H1 (cell line): Measurements from ENCODE around the gene ZNF414. TPM values are rescaled to one million over a fixed set of nuclear protein-coding genes. Genes with fewer than 3 reads are reported as not detected.

Experiments
- CTCF ChIA-PET: fragments of 300-600 bp; sonication (Branson Sonifier 250); formaldehyde crosslinking; loops from one replicate; lab custom pipeline; 2021; ENCODE audit not compliant: partially characterized antibody; lab: Charles Lee
- POLR2A ChIA-PET: fragments of 300-600 bp; sonication (Branson Sonifier 250); formaldehyde crosslinking; loops from one replicate; lab custom pipeline; 2021; ENCODE audit warnings: inconsistent platforms; ENCODE audit not compliant: partially characterized antibody; lab: Charles Lee
- DNase-seq, 2 experiments: peaks; one replicate each; pipeline versions ENCODE4 v3.0.0 to v3.0.0-alpha.2; 2010 to 2022; ENCODE audit warnings: low spot score in 2 of 2, low read depth in 1 of 2, mixed read lengths in 1 of 2
- FAIRE-seq: peaks from 2 replicates; lab custom pipeline; 2011; peaks lifted over from hg19 to GRCh38; lab: Jason Lieb, UNC
- H2AFZ ChIP-seq: 2 replicates; pipeline ENCODE4 v1.8.1; 2012; ENCODE audit warnings: low read length, inconsistent platforms
- H2AK5ac ChIP-seq: 2 replicates; pipeline ENCODE4 v1.6.1; 2013; ENCODE audit warnings: low read depth, low read length
- H2BK120ac ChIP-seq: replicated peaks from 2 replicates; pipeline ENCODE3; 2013; ENCODE audit warnings: low read depth, low read length, inconsistent platforms
- H2BK12ac ChIP-seq: 2 replicates; pipeline ENCODE4 v1.6.1; 2013; ENCODE audit warnings: low read depth, low read length
- H2BK15ac ChIP-seq: 2 replicates; pipeline ENCODE4 v1.6.1; 2013; ENCODE audit warnings: low read length
- H2BK20ac ChIP-seq: 2 replicates; pipeline ENCODE4 v1.6.1; 2013; ENCODE audit warnings: low read length
- H2BK5ac ChIP-seq: 2 replicates; pipeline ENCODE4 v1.6.1; 2013; ENCODE audit warnings: low read depth, low read length
- H3K14ac ChIP-seq: 2 replicates; pipeline ENCODE4 v1.6.1; 2013; ENCODE audit warnings: inconsistent platforms; ENCODE audit not compliant: insufficient read length
- H3K18ac ChIP-seq: 2 replicates; pipeline ENCODE4 v1.6.1; 2013; ENCODE audit warnings: low read length; ENCODE audit errors: extremely low read depth
- H3K23ac ChIP-seq: 2 replicates; pipeline ENCODE4 v1.6.1; 2013; ENCODE audit warnings: inconsistent platforms; ENCODE audit not compliant: insufficient read length
- H3K23me2 ChIP-seq: 2 replicates; pipeline ENCODE4 v1.6.1; 2013; ENCODE audit warnings: low read depth, low read length
- H3K27ac ChIP-seq: 2 replicates; pipeline ENCODE4 v1.6.1; 2011; ENCODE audit warnings: low read depth, low read length, inconsistent platforms
- H3K27me3 ChIP-seq, 4 experiments: replicated peaks in 1 of 4; 1 replicate in 1 of 4; 2 replicates in 3 of 4; pipeline versions ENCODE4 v1.6.1 to v1.8.1; 2011 to 2013; ENCODE audit warnings: low read length in 3 of 4, mild to moderate bottlenecking in 3 of 4, inconsistent platforms in 2 of 4, mixed read lengths in 2 of 4, moderate library complexity in 1 of 4; ENCODE audit not compliant: control insufficient read depth in 3 of 4, insufficient read depth in 3 of 4; ENCODE audit errors: extremely low read depth in 1 of 4
- H3K36me3 ChIP-seq, 4 experiments: 2 replicates each; pipeline versions ENCODE4 v1.6.1 to v1.8.1; 2011 to 2013; ENCODE audit warnings: mild to moderate bottlenecking in 4 of 4, low read length in 3 of 4, moderate library complexity in 2 of 4, control low read depth in 1 of 4, inconsistent platforms in 1 of 4; ENCODE audit not compliant: insufficient read depth in 4 of 4, control insufficient read depth in 2 of 4
- H3K4ac ChIP-seq: replicated peaks from 2 replicates; pipeline ENCODE3; 2013; ENCODE audit warnings: low read length, low read depth, mixed read lengths, inconsistent platforms; ENCODE audit not compliant: insufficient read length
- H3K4me1 ChIP-seq, 4 experiments: replicated peaks in 1 of 4; 1 replicate in 1 of 4; 2 replicates in 3 of 4; pipeline versions ENCODE4 v1.6.1 to v1.8.1; 2011 to 2013; ENCODE audit warnings: low read length in 3 of 4, inconsistent platforms in 2 of 4, mixed read lengths in 1 of 4; ENCODE audit not compliant: insufficient read depth in 4 of 4, control insufficient read depth in 3 of 4
- H3K4me2 ChIP-seq, 2 experiments: 2 replicates each; pipeline versions ENCODE4 v1.6.1 to v1.8.1; 2011 to 2013; ENCODE audit warnings: low read depth in 2 of 2, low read length in 2 of 2, control low read depth in 1 of 2, inconsistent platforms in 1 of 2, mild to moderate bottlenecking in 1 of 2; ENCODE audit not compliant: insufficient read depth in 1 of 2
- H3K4me3 ChIP-seq, 4 experiments: fragments of 200-600, 300-600 bp in 1 of 4; sonication (generic), shearing (Covaris generic), sonication (Bioruptor Twin) in 1 of 4; 2 replicates each; pipeline versions ENCODE4 v1.5.1 to v1.8.1; 2011 to 2016; ENCODE audit warnings: low read length in 4 of 4, low read depth in 3 of 4, control low read depth in 2 of 4, inconsistent platforms in 2 of 4, mild to moderate bottlenecking in 2 of 4, mixed read lengths in 1 of 4, moderate library complexity in 1 of 4; ENCODE audit not compliant: insufficient read depth in 2 of 4; ENCODE audit errors: extremely low read depth in 1 of 4
- H3K56ac ChIP-seq: replicated peaks from 2 replicates; pipeline ENCODE3; 2013; ENCODE audit warnings: low read depth, mild to moderate bottlenecking, mixed read lengths, low read length, inconsistent platforms; ENCODE audit not compliant: insufficient read length
- H3K79me1 ChIP-seq: 2 replicates; pipeline ENCODE4 v1.6.1; 2013; ENCODE audit warnings: low read depth, low read length, control low read depth
- H3K79me2 ChIP-seq, 2 experiments: 2 replicates each; pipeline versions ENCODE4 v1.6.1 to v1.8.1; 2012 to 2013; ENCODE audit warnings: low read length in 2 of 2, mild to moderate bottlenecking in 2 of 2, inconsistent platforms in 1 of 2; ENCODE audit not compliant: insufficient read depth in 2 of 2, control insufficient read depth in 1 of 2
- H3K9ac ChIP-seq, 4 experiments: replicated peaks in 1 of 4; 1 replicate in 1 of 4; 2 replicates in 3 of 4; pipeline versions ENCODE4 v1.6.1 to v1.8.1; 2011 to 2013; ENCODE audit warnings: low read depth in 3 of 4, low read length in 3 of 4, control low read depth in 2 of 4, mild to moderate bottlenecking in 2 of 4, moderate library complexity in 2 of 4, inconsistent platforms in 1 of 4; ENCODE audit errors: extremely low read depth in 1 of 4
- H3K9me3 ChIP-seq, 2 experiments: 2 replicates each; pipeline versions ENCODE4 v1.6.1 to v1.8.1; 2012 to 2013; ENCODE audit warnings: mild to moderate bottlenecking in 2 of 2, moderate library complexity in 2 of 2, control low read depth in 1 of 2, inconsistent platforms in 1 of 2, low read depth in 1 of 2, low read length in 1 of 2, mixed read lengths in 1 of 2; ENCODE audit not compliant: insufficient read depth in 2 of 2
- H4K20me1 ChIP-seq, 2 experiments: replicated peaks in 1 of 2; 2 replicates each; pipeline versions ENCODE3 to v1.8.1; 2011 to 2013; ENCODE audit warnings: inconsistent platforms in 2 of 2, low read length in 2 of 2, mild to moderate bottlenecking in 1 of 2; ENCODE audit not compliant: insufficient read depth in 2 of 2, control insufficient read depth in 1 of 2
- H4K5ac ChIP-seq: 2 replicates; pipeline ENCODE4 v1.6.1; 2013; ENCODE audit warnings: low read length, low read depth, mixed read lengths, inconsistent platforms; ENCODE audit not compliant: insufficient read length
- H4K8ac ChIP-seq: 2 replicates; pipeline ENCODE4 v1.8.0; 2013; ENCODE audit warnings: mild to moderate bottlenecking, moderate library complexity, low read length, inconsistent platforms; ENCODE audit not compliant: insufficient read depth; ENCODE audit errors: extremely low read depth
- H4K91ac ChIP-seq: replicated peaks from 2 replicates; pipeline ENCODE3; 2013; ENCODE audit warnings: low read length, mixed read lengths, inconsistent platforms; ENCODE audit not compliant: insufficient read length
- POLR2AphosphoS5 ChIP-seq: IDR thresholded peaks from 2 replicates; pipeline ENCODE4 v1.6.1; 2011; ENCODE audit warnings: low read depth, low read length
- RAD21 ChIP-seq, 2 experiments: IDR thresholded peaks in 1 of 2; conservative IDR thresholded peaks in 1 of 2; 2 replicates each; pipeline ENCODE4 v1.6.1; 2011; ENCODE audit warnings: low read depth in 2 of 2, low read length in 2 of 2, improper control_type of control experiment in 1 of 2, inconsistent platforms in 1 of 2, mild to moderate bottlenecking in 1 of 2, moderate library complexity in 1 of 2
- WGBS, 2 experiments: shearing (Covaris generic) in 1 of 2; methylation state at CpG; one replicate each; pipeline versions ENCODE4 v1.1.6 to v1.1.7; 2013 to 2015; ENCODE audit warnings: low lambda C conversion rate in 2 of 2, mixed read lengths in 2 of 2, inconsistent platforms in 1 of 2, low coverage in 1 of 2, missing lambda C conversion rate in 1 of 2; ENCODE audit not compliant: insufficient replicate concordance in 2 of 2, insufficient coverage in 1 of 2, insufficient read length in 1 of 2; ENCODE audit errors: extremely low coverage in 1 of 2, missing lambda C conversion rate in 1 of 2; 5-methylcytosine and 5-hydroxymethylcytosine counted together
- polyA plus RNA-seq, 7 experiments: library from polyadenylated mRNA; depleted of rRNA in 3 of 7; stranded (reverse) in 5 of 7; unstranded in 2 of 7; fragments of >200 nt in 5 of 7; fragments of 200-250 nt in 2 of 7; gene quantifications; 1 replicate in 5 of 7; 2 replicates in 1 of 7; 4 replicates in 1 of 7; pipeline versions ENCODE4 v1.2.1 to v1.2.3, GENCODE V29; 2011 to 2013; ENCODE audit warnings: missing spikeins in 2 of 7, mixed read lengths in 2 of 7
- total RNA-seq: library from RNA; stranded (reverse); fragmentation: NEBNext Ultra II Directional; extraction: Animal tissue kit (Norgen Biotek cat#: 25700); gene quantifications from 2 replicates; pipeline ENCODE4 v1.2.1, GENCODE V29; 2021

Gene ZNF414
- total and polyA plus RNA-seq, 2 of the 8 experiments (the other 6 are each of a cell fraction or from before 2014, with no cell fraction given) = 9.7 to 26.8 TPM

DNA sequence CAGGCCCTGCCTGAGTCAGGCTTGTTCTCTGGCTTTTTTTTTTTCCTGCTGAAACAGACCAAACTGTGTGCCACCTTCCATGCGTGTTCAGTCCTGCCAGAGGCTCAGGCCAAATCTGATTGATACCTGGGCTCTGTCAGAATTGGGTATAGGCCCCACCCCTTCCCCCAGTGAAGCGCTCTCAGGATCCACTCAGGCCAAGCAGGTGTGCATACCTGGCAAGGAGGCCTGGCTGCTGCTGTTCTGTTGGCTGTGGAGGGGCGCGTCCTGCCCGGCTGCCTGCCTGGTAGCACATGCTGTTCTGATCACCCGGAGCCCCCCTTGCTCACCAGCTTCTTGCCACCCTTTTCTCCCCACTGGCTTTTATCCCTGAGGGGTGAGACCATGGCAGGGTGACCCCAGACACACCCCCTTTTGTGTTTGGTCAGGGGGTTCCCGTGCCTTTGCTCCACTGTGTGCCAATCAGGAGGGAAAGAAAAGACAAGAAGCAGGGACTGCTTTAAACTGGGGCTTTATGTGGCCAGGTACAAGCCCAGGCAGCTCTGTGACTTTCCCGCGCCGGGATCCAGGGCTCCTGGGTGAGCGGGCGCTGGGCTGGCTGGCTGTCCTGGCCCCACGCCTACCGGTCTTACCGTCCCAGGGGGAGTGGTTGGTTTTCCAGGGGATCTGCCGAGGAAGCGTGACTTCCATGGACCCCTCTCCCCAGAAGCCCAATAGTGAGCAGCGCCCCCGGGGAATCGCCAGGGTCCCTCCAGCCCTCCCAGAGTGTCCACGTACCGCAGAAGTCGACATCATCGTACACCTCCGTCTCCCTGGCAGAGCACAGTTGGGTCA, 24.2 kb downstream of the ZNF414 start:
- Histone ChIP-seq H3K4me1 (peaks cover 0 to 2% (median under 1%) of the 10 kb centered on the region in 4 experiments; a peak in 1 of 7 replicates), H2BK5ac (no peak overlapping the region), H3K23ac (no peak overlapping the region), H2BK12ac (no peak overlapping the region), H2BK15ac (no peak overlapping the region), H4K91ac (no peak overlapping the region), H3K36me3 (peaks cover 20 to 43% (median 33%) of the 10 kb centered on the region in 4 experiments), H3K4me2 (no peak overlapping the region), H3K27ac (peak overlapping the region; percentile 20; the same call in 1 of the 2 replicates), H3K14ac (no peak overlapping the region), H4K20me1 (peaks cover 6 to 29% of the 10 kb centered on the region in 2 experiments), H2AFZ (no peak overlapping the region), H3K9me3 (no peaks in the 10 kb centered on the region), H3K4ac (no peak overlapping the region), H3K79me2 (peaks cover 0 to 6% of the 10 kb centered on the region in 2 experiments; a peak in 1 of 4 replicates), H3K18ac (no peak overlapping the region), H4K8ac (no peak overlapping the region; the same call in 1 of the 2 replicates), H3K56ac (no peak overlapping the region), H3K27me3 (no peaks in the 10 kb centered on the region), H3K9ac (no peak overlapping the region; a peak in 1 of 7 replicates), H4K5ac (no peak overlapping the region), H2BK20ac (no peak overlapping the region), H3K23me2 (no peaks in the 10 kb centered on the region), H3K4me3 (no peak overlapping the region), H2AK5ac (no peak overlapping the region), H3K79me1 (peaks cover 8% of the 10 kb centered on the region; the same call in 1 of the 2 replicates), H2BK120ac (no peak overlapping the region)
- DNase-seq = no peak
- CTCF ChIA-PET = interaction anchor here (1.1 to 1.2 kb wide), 3 partner anchors 8 to 96 kb away, joined by 3 to 4 read pairs (median 4); partner anchors contain the start of gene MYO1F
- FAIRE-seq = no peak
- 94% methylated on average over 25 of the region's 25 CpGs; no CpG with 5 or more reads in 1 of the 2 experiments for WGBS, 2 experiments
- no peak for TF ChIP-seq RAD21 (IDR thresholded peaks at IDR 0.05 in 1 of 2, conservative IDR thresholded peaks at IDR 0.05 in 1 of 2; ENCODE audit: low read depth in 2 of 2, low read length in 2 of 2)
- peak; percentile 67; the same call in 1 of the 2 replicates for TF ChIP-seq POLR2AphosphoS5
- POLR2A ChIA-PET = interaction anchor here (0.6 to 2.0 kb wide), 9 partner anchors 9 to 143 kb away, joined by 3 to 5 read pairs (median 4); no protein-coding TSS in a partner anchor
